ENCODE results near the gene TSEN15. TPM values are rescaled to one million over a fixed set of nuclear protein-coding genes. Genes with fewer than 3 reads are reported as not detected.

Gene TSEN15
- total and polyA plus RNA-seq, 9 of the 15 experiments (the other 6 are each of a cell fraction or from before 2014, with no cell fraction given) = 25.6 to 121 (median 91.3) TPM

DNA sequence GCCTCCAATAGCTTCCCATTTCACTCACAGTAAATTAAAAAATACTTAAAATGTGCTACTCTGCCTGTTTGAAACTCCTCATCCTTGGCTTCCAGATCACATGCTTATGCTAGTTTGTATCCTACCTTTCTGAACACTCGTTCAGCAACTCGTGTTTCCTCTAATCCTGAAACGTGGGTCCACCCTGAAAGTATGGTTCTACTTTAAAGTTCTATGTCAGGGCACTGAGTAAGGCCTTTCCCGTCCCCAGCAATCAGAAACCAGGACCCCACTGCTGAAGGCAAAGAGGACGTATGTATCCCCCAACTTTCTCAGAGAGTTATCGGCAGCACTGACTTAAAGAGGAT is 419 bp upstream of the TSEN15 start (continued):
- TF ChIP-seq PBX2 (CRISPR knock-in tag; IDR thresholded peaks at IDR 0.05; ENCODE audit: low read depth) (no peak), PBX2 (tag; conservative IDR thresholded peaks at IDR 0.05; ENCODE audit: low read depth) (no peak), NFE2 (IDR thresholded peaks at IDR 0.05; ENCODE audit: low read depth) (no peak), SMARCA4 (IDR thresholded peaks at IDR 0.05) (peak; percentile 35; the same call in 1 of the 2 replicates), FOSL1 (tag; conservative IDR thresholded peaks at IDR 0.05) (peak; percentile 25; the same call in 1 of the 2 replicates), ZNF589 (CRISPR knock-in tag; IDR thresholded peaks at IDR 0.05; ENCODE audit: low read depth) (0 out of 2 replicates have a peak, but pooled peaks have one; percentile 29), ARNT (IDR thresholded peaks at IDR 0.05) (peak in 1 of 2 experiments; percentile 71; a peak in 1 of 4 replicates), MTA1 (IDR thresholded peaks at IDR 0.05; ENCODE audit: borderline replicate concordance) (0 out of 2 replicates have a peak, but pooled peaks have one; percentile 17), NCOA6 (IDR thresholded peaks at IDR 0.05) (no peak), PRMT5 (CRISPR knock-in tag; IDR thresholded peaks at IDR 0.05) (no peak), SMARCE1 (IDR thresholded peaks at IDR 0.05) (0 out of 2 replicates have a peak, but pooled peaks have one; percentile 13), ZNF280B (CRISPR knock-in tag; IDR thresholded peaks at IDR 0.05) (no peak), BHLHE40 (IDR thresholded peaks at IDR 0.05; ENCODE audit: low read length) (no peak), ZC3H8 (IDR thresholded peaks at IDR 0.05) (no peak), MED1 (CRISPR knock-in tag; IDR thresholded peaks at IDR 0.05; ENCODE audit: borderline replicate concordance) (no peak), L3MBTL2 (IDR thresholded peaks at IDR 0.05) (no peak), NFIX (CRISPR knock-in tag; IDR thresholded peaks at IDR 0.05; ENCODE audit: low read depth) (no peak), ZNF175 (CRISPR knock-in tag; IDR thresholded peaks at IDR 0.05; ENCODE audit: low read depth) (peak; percentile 78), ZSCAN32 (CRISPR knock-in tag; IDR thresholded peaks at IDR 0.05) (no peak), RFX7 (CRISPR knock-in tag; IDR thresholded peaks at IDR 0.05) (no peak), SIRT6 (IDR thresholded peaks at IDR 0.05; ENCODE audit: low read depth, low read length) (no peak), AFF1 (IDR thresholded peaks at IDR 0.05; ENCODE audit: low read depth in 1 of 2, partially characterized antibody in 2 of 2) (peak; percentile 41 to 77), MXI1 (IDR thresholded peaks at IDR 0.05; ENCODE audit: low read depth, low read length) (no peak), CREM (IDR thresholded peaks at IDR 0.05; ENCODE audit: low read depth) (no peak)

Measured in K562 (cell line).